K562 (cell line): ENCODE results near the gene ZNF276. TPM values are rescaled to one million over a fixed set of nuclear protein-coding genes. Genes with fewer than 3 reads are reported as not detected.

ENCODE experiments used
- ATAC-seq: fragments of 200-7000 bp; cut with Tn5 transposase; 3 replicates; pipeline ENCODE4 v1.9.1; 2020; ENCODE audit warnings: moderate library complexity
- BruUV-seq: library from RNA; stranded (reverse); fragments of 400-500 nt; replicated peaks from 2 replicates; lab custom pipeline; 2021; lab: Mats Ljungman, UMichigan
- CTCF ChIA-PET: fragments of 300-600 bp; formaldehyde crosslinking; extraction: SDS; loops from one replicate; lab custom pipeline; 2021; ENCODE audit warnings: low intra/inter-chr PET ratio; lab: Yijun Ruan, JAX
- POLR2A ChIA-PET: fragments of 300-600, 350-650 bp; sonication (Branson Sonifier 250); formaldehyde crosslinking; extraction: SDS; loops from one replicate; lab custom pipeline; 2021; ENCODE audit warnings: antibody characterized with exemption, inconsistent platforms; lab: Yijun Ruan, JAX
- DNase-seq, 4 experiments: peaks; one replicate each; pipeline versions ENCODE4 v3.0.0 to v3.0.0-alpha.2; 2011 to 2018; ENCODE audit warnings: low spot score in 3 of 4, mixed read lengths in 3 of 4; ENCODE audit errors: extremely low read depth in 1 of 4
- FAIRE-seq: peaks from 2 replicates; lab custom pipeline; 2011; peaks lifted over from hg19 to GRCh38; lab: Jason Lieb, UNC
- H2AFZ ChIP-seq: 2 replicates; pipeline ENCODE4 v1.6.0; 2011; ENCODE audit warnings: low read depth, low read length, control low read depth, inconsistent platforms
- H3K27ac ChIP-seq: fragments of 200-600 bp; 3 replicates; pipeline ENCODE4 v1.8.0; 2011; ENCODE audit warnings: low read depth, mild to moderate bottlenecking, control low read depth, inconsistent platforms, low read length, moderate library complexity, mixed read lengths; ENCODE audit errors: extremely low read depth
- H3K27me3 ChIP-seq, 2 experiments: fragments of 300-600 bp in 1 of 2; 2 replicates in 1 of 2; 3 replicates in 1 of 2; pipeline versions ENCODE4 v1.6.0 to v1.8.0; 2011; ENCODE audit warnings: inconsistent platforms in 2 of 2, low read length in 2 of 2, mild to moderate bottlenecking in 1 of 2, mixed read lengths in 1 of 2, moderate library complexity in 1 of 2; ENCODE audit not compliant: control insufficient read depth in 2 of 2, insufficient read depth in 2 of 2
- H3K36me3 ChIP-seq: fragments of 300-600 bp; 3 replicates; pipeline ENCODE4 v1.8.0; 2011; ENCODE audit warnings: mild to moderate bottlenecking, low read length, inconsistent platforms; ENCODE audit not compliant: control insufficient read depth, insufficient read depth
- H3K4me1 ChIP-seq, 2 experiments: fragments of 200-600 bp in 1 of 2; replicated peaks in 1 of 2; 2 replicates in 1 of 2; 3 replicates in 1 of 2; pipeline versions ENCODE4 v1.5.1 to v1.8.0; 2011; ENCODE audit warnings: inconsistent platforms in 2 of 2, low read length in 2 of 2, mild to moderate bottlenecking in 1 of 2, mixed read lengths in 1 of 2, moderate library complexity in 1 of 2; ENCODE audit not compliant: control insufficient read depth in 2 of 2, insufficient read depth in 2 of 2
- H3K4me2 ChIP-seq: 2 replicates; pipeline ENCODE4 v1.6.1; 2011; ENCODE audit warnings: low read length, control low read depth, inconsistent platforms, mixed read lengths; ENCODE audit not compliant: insufficient read depth
- H3K4me3 ChIP-seq: fragments of 200-600 bp; sonication (generic), shearing (Covaris generic); 2 replicates; pipeline ENCODE4 v1.5.1; 2016; ENCODE audit warnings: control low read depth, inconsistent platforms
- H3K79me2 ChIP-seq: fragments of 200-600 bp; 3 replicates; pipeline ENCODE4 v1.8.0; 2011; ENCODE audit warnings: low read length, inconsistent platforms; ENCODE audit not compliant: control insufficient read depth, insufficient read depth
- H3K9ac ChIP-seq, 2 experiments: 2 replicates each; pipeline versions ENCODE4 v1.6.0 to v1.6.1; 2011; ENCODE audit warnings: low read depth in 2 of 2, low read length in 2 of 2, control low read depth in 1 of 2, inconsistent platforms in 1 of 2, mild to moderate bottlenecking in 1 of 2, mixed read lengths in 1 of 2; ENCODE audit not compliant: insufficient read depth in 1 of 2
- H3K9me1 ChIP-seq: one replicate; pipeline ENCODE4 v1.6.0; 2011; ENCODE audit warnings: inconsistent platforms, mild to moderate bottlenecking, low read length, moderate library complexity; ENCODE audit not compliant: control insufficient read depth, insufficient read depth
- H3K9me3 ChIP-seq: replicated peaks from 2 replicates; pipeline ENCODE4 v1.5.1; 2011; ENCODE audit warnings: low read depth, low read length, inconsistent platforms; ENCODE audit not compliant: control insufficient read depth, insufficient read depth
- H4K20me1 ChIP-seq: replicated peaks from 2 replicates; pipeline ENCODE4 v1.6.1; 2011; ENCODE audit warnings: low read length, inconsistent platforms, mixed read lengths; ENCODE audit not compliant: control insufficient read depth, insufficient read depth
- CBFA2T2 ChIP-seq: fragments of 450-650 bp; conservative IDR thresholded peaks from 2 replicates; pipeline ENCODE4 v1.6.1; 2017; ENCODE audit warnings: mild to moderate bottlenecking
- CEBPB ChIP-seq: fragments of 450-650 bp; IDR thresholded peaks from 2 replicates; pipeline ENCODE4 v1.6.1; 2016; ENCODE audit warnings: missing genetic modification characterization, missing compliant biosample characterization
- CEBPG ChIP-seq, 3 experiments: fragments of 200-800 bp in 1 of 3; sonication (Bioruptor generic) in 1 of 3; sonication (generic) in 1 of 3; formaldehyde crosslinking in 1 of 3; IDR thresholded peaks in 2 of 3; conservative IDR thresholded peaks in 1 of 3; 2 replicates each; pipeline versions ENCODE4 v1.6.1 to v1.8.0; 2016 to 2022; ENCODE audit warnings: missing compliant biosample characterization in 2 of 3, missing genetic modification characterization in 2 of 3, mild to moderate bottlenecking in 1 of 3, missing genetic modification reagents in 1 of 3
- ERF ChIP-seq: fragments of 450-650 bp; formaldehyde crosslinking; IDR thresholded peaks from 2 replicates; pipeline ENCODE4 v1.4.0; 2020; ENCODE audit warnings: mild to moderate bottlenecking, mixed read lengths
- MECOM ChIP-seq: fragments of 250-450 bp; sonication (Bioruptor Pico); IDR thresholded peaks from 2 replicates; pipeline ENCODE4 v1.8.0; 2022; ENCODE audit warnings: inconsistent platforms
- PHF20 ChIP-seq: fragments of 450-650 bp; IDR thresholded peaks from 2 replicates; pipeline ENCODE4 v1.6.1; 2018; ENCODE audit not compliant: partially characterized antibody
- RBFOX2 ChIP-seq: fragments of 200-400 bp; formaldehyde crosslinking; IDR thresholded peaks from 2 replicates; pipeline ENCODE4 v1.6.1; 2017; ENCODE audit warnings: low read depth, mild to moderate bottlenecking, low read length, moderate library complexity
- XRCC5 ChIP-seq: fragments of 200-400 bp; formaldehyde crosslinking; IDR thresholded peaks from 2 replicates; pipeline ENCODE4 v1.6.1; 2017; ENCODE audit warnings: low read depth, mild to moderate bottlenecking, low read length
- ZNF146 ChIP-seq: IDR thresholded peaks from one replicate; pipeline ENCODE4 v1.6.1; 2018; ENCODE audit warnings: missing compliant biosample characterization; ENCODE audit not compliant: unreplicated experiment
- ZNF3 ChIP-seq: fragments of 250-450 bp; sonication (Bioruptor Pico); IDR thresholded peaks from 2 replicates; pipeline ENCODE4 v1.5.0; 2021; ENCODE audit warnings: mild to moderate bottlenecking, moderate library complexity
- ZNF778 ChIP-seq: fragments of 450-650 bp; formaldehyde crosslinking; IDR thresholded peaks from 2 replicates; pipeline ENCODE4 v1.4.0; 2020; ENCODE audit warnings: mild to moderate bottlenecking, moderate library complexity
- WGBS: fragments of 100-300 bp; shearing (Covaris generic); methylation state at CpG from one replicate; pipeline ENCODE4 v1.1.6; 2016; ENCODE audit warnings: low coverage, mixed read lengths; ENCODE audit not compliant: insufficient coverage; ENCODE audit errors: missing lambda C conversion rate; 5-methylcytosine and 5-hydroxymethylcytosine counted together
- in situ Hi-C: fragments of 300-500 bp; cut with MboI; formaldehyde crosslinking; loops from 4 replicates; pipeline ENCODE4 v1.15.0; 2018; ENCODE audit warnings: inconsistent platforms, mixed read lengths
- intact Hi-C: fragments of 100-400 bp; cut with micrococcal nuclease; formaldehyde crosslinking; loops from 2 replicates; pipeline ENCODE4 v1.14.2; 2022
- polyA plus RNA-seq, 8 experiments: library from polyadenylated mRNA; depleted of rRNA in 4 of 8; stranded (reverse) in 5 of 8; unstranded in 3 of 8; fragments of >200 nt; fragmentation: Nextera tagmentation in 2 of 8; fragmentation: Illumina TruSeq in 1 of 8; extraction: Ambion mirVana in 2 of 8; extraction: Trizol in 1 of 8; gene quantifications; 2 replicates each; pipeline versions ENCODE4 v1.2.1 to v1.2.3, GENCODE V29; 2011 to 2014; ENCODE audit warnings: inconsistent platforms in 1 of 8, missing spikeins in 1 of 8
- total RNA-seq, 7 experiments: library from RNA; depleted of rRNA in 6 of 7; stranded (reverse); fragments of >200 nt in 6 of 7; fragmentation: Illumina TruSeq in 2 of 7; extraction: Trizol in 2 of 7; gene quantifications; 2 replicates each; pipeline versions ENCODE4 v1.2.1 to v1.2.3, GENCODE V29; 2011 to 2021; ENCODE audit warnings: low replicate concordance in 1 of 7
- TF ChIP-seq, protein P1 (sequence below): fragments of 250-450 bp; sonication (Bioruptor Pico); IDR thresholded peaks from 2 replicates; pipeline ENCODE4 v1.8.0; 2022; ENCODE audit warnings: inconsistent platforms, mild to moderate bottlenecking, moderate library complexity, borderline replicate concordance

The ZNF276 gene
- total and polyA plus RNA-seq, 9 of the 15 experiments (the other 6 are each of a cell fraction or from before 2014, with no cell fraction given): 0.49 to 43.9 (median 15.8) TPM

- TF ChIP-seq RBFOX2: no peak
- TF ChIP-seq ERF (CRISPR knock-in tag): no peak
- TF ChIP-seq, protein P1, sequence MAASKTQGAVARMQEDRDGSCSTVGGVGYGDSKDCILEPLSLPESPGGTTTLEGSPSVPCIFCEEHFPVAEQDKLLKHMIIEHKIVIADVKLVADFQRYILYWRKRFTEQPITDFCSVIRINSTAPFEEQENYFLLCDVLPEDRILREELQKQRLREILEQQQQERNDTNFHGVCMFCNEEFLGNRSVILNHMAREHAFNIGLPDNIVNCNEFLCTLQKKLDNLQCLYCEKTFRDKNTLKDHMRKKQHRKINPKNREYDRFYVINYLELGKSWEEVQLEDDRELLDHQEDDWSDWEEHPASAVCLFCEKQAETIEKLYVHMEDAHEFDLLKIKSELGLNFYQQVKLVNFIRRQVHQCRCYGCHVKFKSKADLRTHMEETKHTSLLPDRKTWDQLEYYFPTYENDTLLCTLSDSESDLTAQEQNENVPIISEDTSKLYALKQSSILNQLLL (CRISPR knock-in tag): no peak
- TF ChIP-seq ZNF146 (CRISPR knock-in tag): no peak
- TF ChIP-seq XRCC5: no peak
- TF ChIP-seq PHF20: no peak
- TF ChIP-seq MECOM: no peak
- no peak for TF ChIP-seq ZNF3
- no peak for TF ChIP-seq ZNF778 (CRISPR knock-in tag)
Observed at GRCh38 chr16:89761304-89761922, 40.1 kb downstream of the ZNF276 start (continued).

GRCh38 chr16:89764711-89765201, 43.4 kb downstream of the ZNF276 start:
- TF ChIP-seq CBFA2T2: no peak
- TF ChIP-seq CEBPG (CRISPR knock-in tag; IDR thresholded peaks at IDR 0.05): no peak
- peak; percentile 34 to 54; a peak in 2 of 4 replicates for TF ChIP-seq CEBPG (tag; conservative IDR thresholded peaks at IDR 0.05 in 1 of 2, IDR thresholded peaks at IDR 0.05 in 1 of 2)
- TF ChIP-seq CEBPB (tag): peak; percentile 82
- TF ChIP-seq, all 486 proteins: peak for 2
- H3K4me1 ChIP-seq: 0 out of 5 replicates have a peak, but pooled peaks cover 0 to 3% of the 10 kb centered on the region in 2 experiments
- H3K27me3 ChIP-seq: no peaks in the 10 kb centered on the region
- H3K9me3 ChIP-seq: no peaks in the 10 kb centered on the region
- 93% methylated on average over 18 of the region's 18 CpGs for WGBS
- ChIA-PET CTCF (no interaction called here), POLR2A (no interaction called here)
- H3K4me2 ChIP-seq: no peak overlapping the region
- no peak for ATAC-seq
- intact Hi-C loops (no loop called here), in situ Hi-C loops (no loop called here)
- no peak overlapping the region for H3K4me3 ChIP-seq
- no peaks in the 10 kb centered on the region; the same call in 1 of the 2 replicates for H4K20me1 ChIP-seq
- no peaks in the 10 kb centered on the region for H3K9me1 ChIP-seq
- no peak overlapping the region for H3K9ac ChIP-seq
- BruUV-seq: no TSS peak
- no peaks in the 10 kb centered on the region; the same call in 2 of the 3 replicates for H3K79me2 ChIP-seq
- H2AFZ ChIP-seq: no peak overlapping the region
- peaks cover 90% of the 10 kb centered on the region for H3K36me3 ChIP-seq
- FAIRE-seq: no peak
- no peak for DNase-seq
- no peak overlapping the region for H3K27ac ChIP-seq
